Vagina (tissue), 2 donors: Measurements from ENCODE around the gene DBET.
"Not testable (repeated sequence)": the region's sequence is repeated elsewhere in the genome, so short reads cannot be mapped to it uniquely, and the experiment has no call there.

Experiments
- CTCF ChIP-seq, 3 experiments: fragments of 450-650 bp in 2 of 3; fragments of 200-600 bp in 1 of 3; sonication (generic) in 1 of 3; IDR thresholded peaks; one replicate each; pipeline ENCODE4 v1.5.1; 2017 to 2019; ENCODE audit warnings: antibody characterized with exemption in 3 of 3, mild to moderate bottlenecking in 2 of 3, moderate library complexity in 2 of 3
- POLR2A ChIP-seq, 2 donors: fragments of 450-650 bp; IDR thresholded peaks; one replicate each; pipeline ENCODE4 v1.6.1; 2017; ENCODE audit warnings: antibody characterized with exemption in 2 of 2, mild to moderate bottlenecking in 2 of 2, moderate library complexity in 2 of 2

- TF ChIP-seq CTCF, POLR2A (IDR thresholded peaks at IDR 0.05): not testable (repeated sequence)
These were observed 14.7 kb upstream of the DBET start for GRCh38 chr4:190049378-190050239.
